KMS-11 (cell line): Measurements from ENCODE around the gene SPAG9.
"Not testable (repeated sequence)": the region's sequence is repeated elsewhere in the genome, so short reads cannot be mapped to it uniquely, and the experiment has no call there.

ENCODE experiments used
- H2AFZ ChIP-seq: fragments of 200-600 bp; sonication (generic); 2 replicates; pipeline ENCODE4 v1.6.1; 2016; ENCODE audit warnings: antibody characterized with exemption, mixed run types, low read depth
- H3K27ac ChIP-seq: fragments of 200-600 bp; sonication (generic); 2 replicates; pipeline ENCODE4 v1.6.1; 2016; ENCODE audit warnings: mild to moderate bottlenecking, mixed run types
- H3K27me3 ChIP-seq: fragments of 200-600 bp; sonication (generic); 2 replicates; pipeline ENCODE4 v1.6.1; 2017; ENCODE audit warnings: mild to moderate bottlenecking, low read depth, mixed run types, moderate library complexity; ENCODE audit not compliant: insufficient read depth
- H3K36me3 ChIP-seq: fragments of 200-600 bp; sonication (generic); 2 replicates; pipeline ENCODE4 v1.6.1; 2017; ENCODE audit warnings: mild to moderate bottlenecking, mixed run types; ENCODE audit not compliant: insufficient read depth
- H3K4me1 ChIP-seq: fragments of 200-600 bp; sonication (generic); 2 replicates; pipeline ENCODE4 v1.6.1; 2016; ENCODE audit warnings: mild to moderate bottlenecking, low read depth, mixed run types; ENCODE audit not compliant: poor library complexity, severe bottlenecking
- H3K4me2 ChIP-seq: fragments of 200-600 bp; sonication (generic); 2 replicates; pipeline ENCODE4 v1.7.0; 2016; ENCODE audit warnings: mild to moderate bottlenecking, mixed run types
- H3K4me3 ChIP-seq: fragments of 200-600 bp; sonication (generic); IDR thresholded peaks from 2 replicates; pipeline ENCODE4 v1.6.1; 2017; ENCODE audit warnings: low read depth, low read length, mixed read lengths; ENCODE audit not compliant: insufficient read depth
- H3K79me2 ChIP-seq: fragments of 200-600 bp; sonication (generic); 2 replicates; pipeline ENCODE4 v1.6.1; 2016; ENCODE audit warnings: low read depth, mixed run types; ENCODE audit not compliant: insufficient read depth
- H3K9ac ChIP-seq: fragments of 200-600 bp; sonication (generic); 2 replicates; pipeline ENCODE4 v1.6.1; 2016; ENCODE audit warnings: mild to moderate bottlenecking, mixed run types
- H4K20me1 ChIP-seq: fragments of 200-600 bp; sonication (generic); 2 replicates; pipeline ENCODE4 v1.6.1; 2016; ENCODE audit warnings: mild to moderate bottlenecking, mixed run types; ENCODE audit not compliant: insufficient read depth
- CTCF ChIP-seq: fragments of 200-600 bp; sonication (generic); conservative IDR thresholded peaks from 2 replicates; pipeline ENCODE4 v1.6.1; 2017; ENCODE audit warnings: low read depth, mild to moderate bottlenecking, antibody characterized with exemption, low read length, moderate library complexity, mixed read lengths

Gene SPAG9

GRCh38 chr17:51083981-51084380 lies 36.7 kb downstream of the SPAG9 start:
- Histone ChIP-seq H3K27ac (no peak overlapping the region), H2AFZ (no peak overlapping the region), H3K9ac (no peak overlapping the region), H4K20me1 (no peaks in the 10 kb centered on the region), H3K36me3 (no peaks in the 10 kb centered on the region), H3K79me2 (no peaks in the 10 kb centered on the region; the same call in 1 of the 2 replicates), H3K4me3 (no peak overlapping the region), H3K27me3 (no peaks in the 10 kb centered on the region), H3K4me1 (no peaks in the 10 kb centered on the region), H3K4me2 (no peak overlapping the region)
- TF ChIP-seq CTCF: no peak

- not testable (repeated sequence) for H3K36me3 ChIP-seq, H3K9ac ChIP-seq, H2AFZ ChIP-seq, H3K4me3 ChIP-seq, H3K27ac ChIP-seq, H4K20me1 ChIP-seq, H3K79me2 ChIP-seq, H3K4me1 ChIP-seq, H3K27me3 ChIP-seq, H3K4me2 ChIP-seq
Observed at GRCh38 chr17:51083364-51083763, 37.3 kb downstream of the SPAG9 start.

GRCh38 chr17:51079049-51079448 lies 41.6 kb downstream of the SPAG9 start:
- Histone ChIP-seq H3K79me2 (no peaks in the 10 kb centered on the region), H3K4me1 (no peaks in the 10 kb centered on the region), H4K20me1 (no peaks in the 10 kb centered on the region; the same call in 1 of the 2 replicates), H2AFZ (no peak overlapping the region), H3K27me3 (no peaks in the 10 kb centered on the region), H3K9ac (no peak overlapping the region), H3K4me3 (no peak overlapping the region), H3K27ac (no peak overlapping the region), H3K36me3 (no peaks in the 10 kb centered on the region; the same call in 1 of the 2 replicates), H3K4me2 (no peak overlapping the region)
- no peak for TF ChIP-seq CTCF

- no peaks in the 10 kb centered on the region for H3K27me3 ChIP-seq
- no peak overlapping the region for H3K4me2 ChIP-seq
- no peaks in the 10 kb centered on the region; the same call in 1 of the 2 replicates for H3K36me3 ChIP-seq
- no peaks in the 10 kb centered on the region; the same call in 1 of the 2 replicates for H4K20me1 ChIP-seq
- H3K9ac ChIP-seq: no peak overlapping the region
- no peaks in the 10 kb centered on the region for H3K4me1 ChIP-seq
- H2AFZ ChIP-seq: no peak overlapping the region
- H3K27ac ChIP-seq: no peak overlapping the region
- H3K4me3 ChIP-seq: no peak overlapping the region
- no peak for TF ChIP-seq CTCF
- H3K79me2 ChIP-seq: no peaks in the 10 kb centered on the region
Observed at GRCh38 chr17:51078009-51078592, 42.6 kb downstream of the SPAG9 start.

GRCh38 chr17:51076821-51077220 lies 43.8 kb downstream of the SPAG9 start:
- no peak overlapping the region for H3K9ac ChIP-seq
- H3K27me3 ChIP-seq: no peaks in the 10 kb centered on the region
- no peak overlapping the region for H3K4me2 ChIP-seq
- H3K27ac ChIP-seq: no peak overlapping the region
- H4K20me1 ChIP-seq: no peaks in the 10 kb centered on the region; the same call in 1 of the 2 replicates
- no peak overlapping the region for H2AFZ ChIP-seq
- H3K36me3 ChIP-seq: no peaks in the 10 kb centered on the region; the same call in 1 of the 2 replicates
- no peaks in the 10 kb centered on the region for H3K4me1 ChIP-seq
- H3K79me2 ChIP-seq: no peaks in the 10 kb centered on the region
- TF ChIP-seq CTCF: no peak
- no peak overlapping the region for H3K4me3 ChIP-seq
